MCF 10A (cell line): ENCODE measurements around the gene SNRPD3. TPM values are rescaled to one million over a fixed set of nuclear protein-coding genes. Genes with fewer than 3 reads are reported as not detected.

Experiments
- Bru-seq: library from RNA; stranded (reverse); fragments of 400-500 nt; gene quantifications from one replicate; lab custom pipeline; 2021; lab: Mats Ljungman, UMichigan
- BruChase-seq, 2 experiments: library from RNA; stranded (reverse); fragments of 400-500 nt; gene quantifications; one replicate each; lab custom pipeline; 2021; lab: Mats Ljungman, UMichigan
- BruUV-seq: library from RNA; stranded (reverse); fragments of 400-500 nt; replicated peaks from 2 replicates; lab custom pipeline; 2021; lab: Mats Ljungman, UMichigan
- CTCF ChIA-PET: fragments of 300-600 bp; sonication (Branson Sonifier 250); formaldehyde crosslinking; extraction: SDS; loops from one replicate; lab custom pipeline; 2021; ENCODE audit warnings: antibody characterized with exemption, inconsistent platforms; lab: Yijun Ruan, JAX
- POLR2A ChIA-PET: fragments of 300-600, 350-650 bp; sonication (Branson Sonifier 250); formaldehyde crosslinking; extraction: SDS; loops from one replicate; lab custom pipeline; 2020; ENCODE audit warnings: antibody characterized with exemption, inconsistent platforms; lab: Yijun Ruan, JAX
- DNase-seq: peaks from one replicate; pipeline ENCODE4 v3.0.0-alpha.2; 2018; ENCODE audit not compliant: unreplicated experiment
- H3K27ac Mint-ChIP-seq: one replicate; pipeline ENCODE4 v1.8.0; 2022; ENCODE audit warnings: mild to moderate bottlenecking, low read depth, mixed read lengths; ENCODE audit not compliant: unreplicated experiment
- H3K27me3 Mint-ChIP-seq: one replicate; pipeline ENCODE4 v1.8.0; 2022; ENCODE audit warnings: mixed read lengths; ENCODE audit not compliant: insufficient read depth, unreplicated experiment
- H3K36me3 Mint-ChIP-seq: one replicate; pipeline ENCODE4 v1.8.0; 2022; ENCODE audit warnings: mild to moderate bottlenecking, moderate library complexity, mixed read lengths; ENCODE audit not compliant: insufficient read depth, unreplicated experiment
- H3K4me1 Mint-ChIP-seq: one replicate; pipeline ENCODE4 v1.8.0; 2022; ENCODE audit warnings: mixed read lengths; ENCODE audit not compliant: insufficient read depth, unreplicated experiment
- H3K4me3 Mint-ChIP-seq: one replicate; pipeline ENCODE4 v1.8.0; 2022; ENCODE audit warnings: mild to moderate bottlenecking, moderate library complexity, mixed read lengths; ENCODE audit not compliant: unreplicated experiment
- H3K9me3 Mint-ChIP-seq: one replicate; pipeline ENCODE4 v1.8.0; 2022; ENCODE audit warnings: mixed read lengths; ENCODE audit not compliant: unreplicated experiment
- CTCF ChIP-seq: fragments of 200-600 bp; IDR thresholded peaks from one replicate; pipeline ENCODE4 v1.8.0; 2022; ENCODE audit warnings: antibody characterized with exemption, mild to moderate bottlenecking; ENCODE audit not compliant: unreplicated experiment
- intact Hi-C: fragments of 100-400 bp; cut with micrococcal nuclease; formaldehyde crosslinking; loops from 2 replicates; pipeline ENCODE4 v1.14.1; 2022
- long read RNA-seq: library from polyadenylated mRNA; stranded (forward); transcript quantifications from one replicate; pipeline ENCODE4 v2.0.0, GENCODE V29; 2022
- total RNA-seq: library from RNA; stranded (reverse); gene quantifications from 2 replicates; pipeline ENCODE4 v1.2.3, GENCODE V29; 2022

The SNRPD3 gene
- total RNA-seq (90.9 and 94.6 TPM in 2 replicates), Bru-seq, nascent RNA (percentile 82 among the genes with signal in this experiment), BruChase-seq, experiment 1, labeled RNA remaining after a 6-hour chase (percentile 90 among the genes with signal in this experiment), BruChase-seq, experiment 2, labeled RNA remaining after a 2-hour chase (percentile 85 among the genes with signal in this experiment)
- long read RNA-seq, transcript SNRPD3-201 (4 exons, 1,763 nt) = major isoform, 134 of 142 reads
- long read RNA-seq, partial matches to known transcripts = 4 of 142 reads
- long read RNA-seq, other reads (novel, unspliced or antisense) = 4 of 142 reads

GRCh38 chr22:24555165-24556039 is at the start of gene SNRPD3:
Gene SNRPD3, plus strand, starts transcription at chr22:24555999. Its CDS starts 1,676 bp downstream, at chr22:24557675.
- Mint-ChIP-seq H3K9me3 (no peaks in the 10 kb centered on the region), H3K4me3 (peak within 1 kb of the TSS; percentile 96), H3K27me3 (no peaks in the 10 kb centered on the region), H3K4me1 (peaks cover 42% of the 10 kb centered on the region), H3K36me3 (peaks cover 25% of the 10 kb centered on the region), H3K27ac (peak within 1 kb of the TSS; percentile 97)
- no TSS peak for BruUV-seq
- ChIA-PET CTCF (interaction anchor here (0.5 to 0.6 kb wide), 3 partner anchors 19 to 248 kb away, joined by 3 to 7 read pairs (median 3); no protein-coding TSS in a partner anchor), POLR2A (interaction anchor here (0.6 to 4.2 kb wide), 15 partner anchors 8 to 661 kb away, joined by 3 to 31 read pairs (median 6); partner anchors contain the start of genes LRRC75B and MIF)
- no peak for TF ChIP-seq CTCF
- peak; percentile 98 for DNase-seq
- intact Hi-C loops = no loop called here

- H3K4me1 Mint-ChIP-seq = peaks cover 13% of the 10 kb centered on the region
- CTCF ChIA-PET = interaction anchor here (0.6 to 1.8 kb wide), 3 partner anchors 11 to 77 kb away, joined by 4 read pairs; no protein-coding TSS in a partner anchor
- intact Hi-C loops = no loop called here
- DNase-seq = peak; percentile 33
- H3K27me3 Mint-ChIP-seq = no peaks in the 10 kb centered on the region
- no peaks in the 10 kb centered on the region for H3K36me3 Mint-ChIP-seq
- H3K4me3 Mint-ChIP-seq = no peak overlapping the region
- no TSS peak for BruUV-seq
- H3K9me3 Mint-ChIP-seq = no peaks in the 10 kb centered on the region
- POLR2A ChIA-PET = interaction anchor here (1.1 kb wide), 1 partner anchor 24 kb away, joined by 3 read pairs; no protein-coding TSS in a partner anchor
- TF ChIP-seq CTCF = no peak
- H3K27ac Mint-ChIP-seq = no peak overlapping the region
These were observed 48.9 kb upstream of the SNRPD3 start for GRCh38 chr22:24506802-24507438.

GRCh38 chr22:24507716-24508115 is 48.1 kb upstream of the SNRPD3 start:
- CTCF ChIA-PET = interaction anchor here (0.6 to 1.8 kb wide), 3 partner anchors 22 to 405 kb away, joined by 3 to 4 read pairs (median 4); no protein-coding TSS in a partner anchor
- Mint-ChIP-seq H3K4me1 (peaks cover 13% of the 10 kb centered on the region), H3K9me3 (no peaks in the 10 kb centered on the region), H3K36me3 (no peaks in the 10 kb centered on the region), H3K27me3 (no peaks in the 10 kb centered on the region), H3K27ac (no peak overlapping the region), H3K4me3 (no peak overlapping the region)
- TF ChIP-seq CTCF = no peak
- no TSS peak for BruUV-seq
- intact Hi-C loops = no loop called here
- POLR2A ChIA-PET = no interaction called here
- DNase-seq = no peak
